GM23338 (cell line): ENCODE measurements around the gene GET3. TPM values are rescaled to one million over a fixed set of nuclear protein-coding genes. Genes with fewer than 3 reads are reported as not detected.

ENCODE experiments used
- ATAC-seq: fragments of 200-7000 bp; cut with Tn5 transposase; 3 replicates; pipeline ENCODE4 v1.9.1; 2020
- DNase-seq: peaks from one replicate; pipeline ENCODE4 v3.0.0-alpha.2; 2015; ENCODE audit warnings: low spot score
- H2AFZ ChIP-seq: fragments of 200-600 bp; sonication (generic); 2 replicates; pipeline ENCODE4 v1.8.0; 2016; ENCODE audit warnings: antibody characterized with exemption, mild to moderate bottlenecking, moderate library complexity
- H3F3A ChIP-seq: fragments of 200-600 bp; sonication (generic); replicated peaks from 2 replicates; pipeline ENCODE4 v1.8.0; 2017; ENCODE audit warnings: antibody characterized with exemption, mixed run types, low read depth
- H3K27ac ChIP-seq: fragments of 200-600 bp; sonication (generic); 2 replicates; pipeline ENCODE4 v1.6.1; 2016; ENCODE audit warnings: low read depth
- H3K27me3 ChIP-seq: fragments of 200-600 bp; sonication (generic); 2 replicates; pipeline ENCODE4 v1.8.0; 2016; ENCODE audit warnings: mild to moderate bottlenecking, mixed run types, moderate library complexity; ENCODE audit not compliant: insufficient read depth
- H3K36me3 ChIP-seq: fragments of 200-600 bp; sonication (generic); 2 replicates; pipeline ENCODE4 v1.8.0; 2016; ENCODE audit warnings: mild to moderate bottlenecking; ENCODE audit not compliant: insufficient read depth
- H3K4me1 ChIP-seq: fragments of 200-600 bp; sonication (generic); 2 replicates; pipeline ENCODE4 v1.8.0; 2016; ENCODE audit warnings: mild to moderate bottlenecking, moderate library complexity; ENCODE audit not compliant: insufficient read depth
- H3K4me2 ChIP-seq: fragments of 200-600 bp; sonication (generic); 2 replicates; pipeline ENCODE4 v1.7.1; 2017; ENCODE audit warnings: mixed run types
- H3K4me3 ChIP-seq: fragments of 200-600 bp; sonication (generic); 2 replicates; pipeline ENCODE4 v1.6.1; 2016; ENCODE audit warnings: mixed run types
- H3K79me2 ChIP-seq: fragments of 200-600 bp; sonication (generic); replicated peaks from 2 replicates; pipeline ENCODE4 v1.8.0; 2017; ENCODE audit warnings: mild to moderate bottlenecking; ENCODE audit not compliant: insufficient read depth
- H3K9me2 ChIP-seq: fragments of 200-600 bp; sonication (generic); 2 replicates; pipeline ENCODE4 v1.8.0; 2017; ENCODE audit not compliant: insufficient read depth
- H4K20me1 ChIP-seq: fragments of 200-600 bp; sonication (generic); replicated peaks from 2 replicates; pipeline ENCODE4 v1.8.0; 2017; ENCODE audit warnings: mild to moderate bottlenecking; ENCODE audit not compliant: insufficient read depth
- H3K27ac Mint-ChIP-seq: 2 replicates; pipeline ENCODE4 v1.8.0; 2020; ENCODE audit warnings: inconsistent platforms, mild to moderate bottlenecking, moderate library complexity, mixed read lengths
- H3K27me3 Mint-ChIP-seq: 3 replicates; pipeline ENCODE4 v1.8.0; 2022; ENCODE audit warnings: low read depth, mild to moderate bottlenecking, moderate library complexity, mixed read lengths, inconsistent platforms; ENCODE audit not compliant: insufficient read depth, poor library complexity
- H3K36me3 Mint-ChIP-seq: 3 replicates; pipeline ENCODE4 v1.8.0; 2021; ENCODE audit warnings: low read depth, mild to moderate bottlenecking, inconsistent platforms, moderate library complexity, mixed read lengths
- H3K4me1 Mint-ChIP-seq: 3 replicates; pipeline ENCODE4 v1.8.0; 2020; ENCODE audit warnings: mild to moderate bottlenecking, inconsistent platforms, mixed read lengths
- H3K4me3 Mint-ChIP-seq: 3 replicates; pipeline ENCODE4 v1.8.0; 2021; ENCODE audit warnings: moderate library complexity, mild to moderate bottlenecking, inconsistent platforms, mixed read lengths
- H3K9me3 Mint-ChIP-seq: 3 replicates; pipeline ENCODE4 v1.8.0; 2020; ENCODE audit warnings: moderate library complexity, mild to moderate bottlenecking, inconsistent platforms, mixed read lengths
- CREB1 ChIP-seq: fragments of 250-450 bp; sonication (Bioruptor Pico); IDR thresholded peaks from 2 replicates; pipeline ENCODE4 v1.5.0; 2020; ENCODE audit warnings: low read depth, mild to moderate bottlenecking, moderate library complexity
- EZH2phosphoT487 ChIP-seq: fragments of 200-600 bp; sonication (generic); IDR thresholded peaks from one replicate; pipeline ENCODE4 v1.8.1; 2018; ENCODE audit warnings: antibody characterized with exemption; ENCODE audit not compliant: unreplicated experiment
- JUNB ChIP-seq: IDR thresholded peaks from one replicate; pipeline ENCODE4 v1.6.1; 2016; ENCODE audit warnings: antibody characterized with exemption; ENCODE audit not compliant: unreplicated experiment
- POLR2AphosphoS5 ChIP-seq: IDR thresholded peaks from 2 replicates; pipeline ENCODE4 v1.6.1; 2016; ENCODE audit warnings: antibody characterized with exemption, low read depth
- STAT1 ChIP-seq: IDR thresholded peaks from one replicate; pipeline ENCODE4 v1.6.1; 2016; ENCODE audit warnings: antibody characterized with exemption; ENCODE audit not compliant: unreplicated experiment
- ZNF114 ChIP-seq: fragments of 250-450 bp; sonication (Bioruptor Pico); IDR thresholded peaks from 2 replicates; pipeline ENCODE4 v1.5.0; 2020; ENCODE audit warnings: mild to moderate bottlenecking, moderate library complexity
- ZNF331 ChIP-seq: fragments of 250-450 bp; sonication (Bioruptor Pico); IDR thresholded peaks from 2 replicates; pipeline ENCODE4 v1.5.0; 2020; ENCODE audit warnings: low read depth, mild to moderate bottlenecking, moderate library complexity
- polyA plus RNA-seq: library from polyadenylated mRNA; unstranded; fragments of >200 nt; fragmentation: Nextera tagmentation; extraction: Ambion mirVana; gene quantifications from 2 replicates; pipeline ENCODE4 v1.2.1, GENCODE V29; 2016
- total RNA-seq: library from RNA; depleted of rRNA; stranded (reverse); fragments of >200 nt; shearing (Covaris generic); gene quantifications from 2 replicates; pipeline ENCODE4 v1.2.3, GENCODE V29; 2014
- TF ChIP-seq, protein P1 (sequence below): fragments of 250-450 bp; sonication (Bioruptor Pico); IDR thresholded peaks from 2 replicates; pipeline ENCODE4 v1.5.0; 2020; ENCODE audit warnings: mild to moderate bottlenecking, moderate library complexity
- TF ChIP-seq, protein P2 (sequence below): IDR thresholded peaks from one replicate; pipeline ENCODE4 v1.6.1; 2018; ENCODE audit warnings: antibody characterized with exemption; ENCODE audit not compliant: unreplicated experiment
- TF ChIP-seq, protein P3 (sequence below): IDR thresholded peaks from 2 replicates; pipeline ENCODE4 v1.6.1; 2016; ENCODE audit warnings: antibody characterized with exemption

Gene GET3
- total and polyA plus RNA-seq, 2 experiments from 2014 or later, result 90.4 to 109 TPM

DNA sequence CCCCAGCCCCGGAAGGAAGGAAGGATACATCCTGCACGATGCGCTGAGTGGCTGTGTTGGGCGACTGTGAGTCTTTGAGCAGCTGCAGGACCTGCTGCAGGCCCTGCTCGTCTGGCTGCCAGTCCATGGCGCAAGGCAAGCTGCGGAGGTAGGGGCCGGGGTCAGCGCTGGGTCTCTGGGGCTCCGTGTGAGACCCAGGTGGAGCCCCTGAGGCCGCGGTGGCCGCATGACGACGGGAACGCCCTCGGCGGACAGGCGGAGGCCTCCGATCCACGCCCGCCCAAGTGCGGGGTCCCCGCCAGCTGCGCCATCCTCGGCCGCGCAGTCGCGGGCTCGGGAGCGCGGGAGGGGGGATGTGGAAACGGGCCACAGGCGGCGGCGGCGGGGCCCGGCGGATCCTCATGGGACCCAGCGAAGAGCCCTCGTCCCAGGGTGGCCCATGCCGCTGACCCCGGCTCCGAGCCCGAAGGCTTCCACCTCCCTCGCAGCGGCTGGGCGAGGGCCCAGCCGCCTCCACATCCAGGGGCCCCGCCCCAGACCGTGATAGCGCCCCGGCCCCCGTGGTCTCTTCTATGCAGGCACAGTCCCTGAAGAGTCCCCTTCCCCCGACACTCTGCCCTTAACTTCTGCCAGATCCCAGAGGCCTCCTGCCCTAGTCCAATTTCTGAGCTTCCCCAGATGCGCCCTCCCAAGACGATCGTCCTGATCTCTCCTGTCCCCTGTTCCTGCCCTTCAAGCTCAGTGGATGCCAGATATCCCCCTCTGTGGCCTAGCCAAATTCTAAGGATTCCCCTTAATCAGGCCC is 16.2 kb upstream of the GET3 start:
- peaks cover 79% of the 10 kb centered on the region for H3K79me2 ChIP-seq
- peaks cover 4% of the 10 kb centered on the region; the same call in 1 of the 3 replicates for H3K9me3 Mint-ChIP-seq
- H4K20me1 ChIP-seq, result peaks cover 33% of the 10 kb centered on the region
- no peaks in the 10 kb centered on the region for H3K9me2 ChIP-seq
- peaks cover 48% of the 10 kb centered on the region for H3K36me3 Mint-ChIP-seq
- peaks cover 18% of the 10 kb centered on the region for H3K36me3 ChIP-seq
- H3K27ac Mint-ChIP-seq, result peak overlapping the region; percentile 90
- no peak overlapping the region for H2AFZ ChIP-seq
- H3F3A ChIP-seq, result peaks cover 34% of the 10 kb centered on the region
- peak overlapping the region; percentile 100 for H3K4me2 ChIP-seq
- peak overlapping the region; percentile 96; the same call in 1 of the 2 replicates for H3K27ac ChIP-seq
- peaks cover 27% of the 10 kb centered on the region for H3K27me3 Mint-ChIP-seq
- H3K27me3 ChIP-seq, result no peaks in the 10 kb centered on the region
- DNase-seq (peak; percentile 43), ATAC-seq (peak; percentile 3)
- H3K4me1 ChIP-seq, result peaks cover 9% of the 10 kb centered on the region; the same call in 1 of the 2 replicates
- TF ChIP-seq, protein P1, sequence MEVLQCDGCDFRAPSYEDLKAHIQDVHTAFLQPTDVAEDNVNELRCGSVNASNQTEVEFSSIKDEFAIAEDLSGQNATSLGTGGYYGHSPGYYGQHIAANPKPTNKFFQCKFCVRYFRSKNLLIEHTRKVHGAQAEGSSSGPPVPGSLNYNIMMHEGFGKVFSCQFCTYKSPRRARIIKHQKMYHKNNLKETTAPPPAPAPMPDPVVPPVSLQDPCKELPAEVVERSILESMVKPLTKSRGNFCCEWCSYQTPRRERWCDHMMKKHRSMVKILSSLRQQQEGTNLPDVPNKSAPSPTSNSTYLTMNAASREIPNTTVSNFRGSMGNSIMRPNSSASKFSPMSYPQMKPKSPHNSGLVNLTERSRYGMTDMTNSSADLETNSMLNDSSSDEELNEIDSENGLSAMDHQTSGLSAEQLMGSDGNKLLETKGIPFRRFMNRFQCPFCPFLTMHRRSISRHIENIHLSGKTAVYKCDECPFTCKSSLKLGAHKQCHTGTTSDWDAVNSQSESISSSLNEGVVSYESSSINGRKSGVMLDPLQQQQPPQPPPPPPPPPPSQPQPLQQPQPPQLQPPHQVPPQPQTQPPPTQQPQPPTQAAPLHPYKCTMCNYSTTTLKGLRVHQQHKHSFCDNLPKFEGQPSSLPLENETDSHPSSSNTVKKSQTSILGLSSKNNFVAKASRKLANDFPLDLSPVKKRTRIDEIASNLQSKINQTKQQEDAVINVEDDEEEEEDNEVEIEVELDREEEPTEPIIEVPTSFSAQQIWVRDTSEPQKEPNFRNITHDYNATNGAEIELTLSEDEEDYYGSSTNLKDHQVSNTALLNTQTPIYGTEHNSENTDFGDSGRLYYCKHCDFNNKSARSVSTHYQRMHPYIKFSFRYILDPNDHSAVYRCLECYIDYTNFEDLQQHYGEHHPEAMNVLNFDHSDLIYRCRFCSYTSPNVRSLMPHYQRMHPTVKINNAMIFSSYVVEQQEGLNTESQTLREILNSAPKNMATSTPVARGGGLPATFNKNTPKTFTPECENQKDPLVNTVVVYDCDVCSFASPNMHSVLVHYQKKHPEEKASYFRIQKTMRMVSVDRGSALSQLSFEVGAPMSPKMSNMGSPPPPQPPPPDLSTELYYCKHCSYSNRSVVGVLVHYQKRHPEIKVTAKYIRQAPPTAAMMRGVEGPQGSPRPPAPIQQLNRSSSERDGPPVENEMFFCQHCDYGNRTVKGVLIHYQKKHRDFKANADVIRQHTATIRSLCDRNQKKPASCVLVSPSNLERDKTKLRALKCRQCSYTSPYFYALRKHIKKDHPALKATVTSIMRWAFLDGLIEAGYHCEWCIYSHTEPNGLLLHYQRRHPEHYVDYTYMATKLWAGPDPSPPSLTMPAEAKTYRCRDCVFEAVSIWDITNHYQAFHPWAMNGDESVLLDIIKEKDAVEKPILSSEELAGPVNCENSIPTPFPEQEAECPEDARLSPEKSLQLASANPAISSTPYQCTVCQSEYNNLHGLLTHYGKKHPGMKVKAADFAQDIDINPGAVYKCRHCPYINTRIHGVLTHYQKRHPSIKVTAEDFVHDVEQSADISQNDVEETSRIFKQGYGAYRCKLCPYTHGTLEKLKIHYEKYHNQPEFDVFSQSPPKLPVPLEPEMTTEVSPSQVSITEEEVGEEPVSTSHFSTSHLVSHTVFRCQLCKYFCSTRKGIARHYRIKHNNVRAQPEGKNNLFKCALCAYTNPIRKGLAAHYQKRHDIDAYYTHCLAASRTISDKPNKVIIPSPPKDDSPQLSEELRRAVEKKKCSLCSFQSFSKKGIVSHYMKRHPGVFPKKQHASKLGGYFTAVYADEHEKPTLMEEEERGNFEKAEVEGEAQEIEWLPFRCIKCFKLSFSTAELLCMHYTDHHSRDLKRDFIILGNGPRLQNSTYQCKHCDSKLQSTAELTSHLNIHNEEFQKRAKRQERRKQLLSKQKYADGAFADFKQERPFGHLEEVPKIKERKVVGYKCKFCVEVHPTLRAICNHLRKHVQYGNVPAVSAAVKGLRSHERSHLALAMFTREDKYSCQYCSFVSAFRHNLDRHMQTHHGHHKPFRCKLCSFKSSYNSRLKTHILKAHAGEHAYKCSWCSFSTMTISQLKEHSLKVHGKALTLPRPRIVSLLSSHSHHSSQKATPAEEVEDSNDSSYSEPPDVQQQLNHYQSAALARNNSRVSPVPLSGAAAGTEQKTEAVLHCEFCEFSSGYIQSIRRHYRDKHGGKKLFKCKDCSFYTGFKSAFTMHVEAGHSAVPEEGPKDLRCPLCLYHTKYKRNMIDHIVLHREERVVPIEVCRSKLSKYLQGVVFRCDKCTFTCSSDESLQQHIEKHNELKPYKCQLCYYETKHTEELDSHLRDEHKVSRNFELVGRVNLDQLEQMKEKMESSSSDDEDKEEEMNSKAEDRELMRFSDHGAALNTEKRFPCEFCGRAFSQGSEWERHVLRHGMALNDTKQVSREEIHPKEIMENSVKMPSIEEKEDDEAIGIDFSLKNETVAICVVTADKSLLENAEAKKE (CRISPR knock-in tag), result no peak
- no peak for TF ChIP-seq JUNB
- no peak for TF ChIP-seq ZNF331
- TF ChIP-seq, protein P2, sequence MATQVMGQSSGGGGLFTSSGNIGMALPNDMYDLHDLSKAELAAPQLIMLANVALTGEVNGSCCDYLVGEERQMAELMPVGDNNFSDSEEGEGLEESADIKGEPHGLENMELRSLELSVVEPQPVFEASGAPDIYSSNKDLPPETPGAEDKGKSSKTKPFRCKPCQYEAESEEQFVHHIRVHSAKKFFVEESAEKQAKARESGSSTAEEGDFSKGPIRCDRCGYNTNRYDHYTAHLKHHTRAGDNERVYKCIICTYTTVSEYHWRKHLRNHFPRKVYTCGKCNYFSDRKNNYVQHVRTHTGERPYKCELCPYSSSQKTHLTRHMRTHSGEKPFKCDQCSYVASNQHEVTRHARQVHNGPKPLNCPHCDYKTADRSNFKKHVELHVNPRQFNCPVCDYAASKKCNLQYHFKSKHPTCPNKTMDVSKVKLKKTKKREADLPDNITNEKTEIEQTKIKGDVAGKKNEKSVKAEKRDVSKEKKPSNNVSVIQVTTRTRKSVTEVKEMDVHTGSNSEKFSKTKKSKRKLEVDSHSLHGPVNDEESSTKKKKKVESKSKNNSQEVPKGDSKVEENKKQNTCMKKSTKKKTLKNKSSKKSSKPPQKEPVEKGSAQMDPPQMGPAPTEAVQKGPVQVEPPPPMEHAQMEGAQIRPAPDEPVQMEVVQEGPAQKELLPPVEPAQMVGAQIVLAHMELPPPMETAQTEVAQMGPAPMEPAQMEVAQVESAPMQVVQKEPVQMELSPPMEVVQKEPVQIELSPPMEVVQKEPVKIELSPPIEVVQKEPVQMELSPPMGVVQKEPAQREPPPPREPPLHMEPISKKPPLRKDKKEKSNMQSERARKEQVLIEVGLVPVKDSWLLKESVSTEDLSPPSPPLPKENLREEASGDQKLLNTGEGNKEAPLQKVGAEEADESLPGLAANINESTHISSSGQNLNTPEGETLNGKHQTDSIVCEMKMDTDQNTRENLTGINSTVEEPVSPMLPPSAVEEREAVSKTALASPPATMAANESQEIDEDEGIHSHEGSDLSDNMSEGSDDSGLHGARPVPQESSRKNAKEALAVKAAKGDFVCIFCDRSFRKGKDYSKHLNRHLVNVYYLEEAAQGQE, result no peak
- TF ChIP-seq ZNF114 (CRISPR knock-in tag), result no peak
- TF ChIP-seq STAT1, result no peak
- no peak for TF ChIP-seq POLR2AphosphoS5
- TF ChIP-seq, protein P3, sequence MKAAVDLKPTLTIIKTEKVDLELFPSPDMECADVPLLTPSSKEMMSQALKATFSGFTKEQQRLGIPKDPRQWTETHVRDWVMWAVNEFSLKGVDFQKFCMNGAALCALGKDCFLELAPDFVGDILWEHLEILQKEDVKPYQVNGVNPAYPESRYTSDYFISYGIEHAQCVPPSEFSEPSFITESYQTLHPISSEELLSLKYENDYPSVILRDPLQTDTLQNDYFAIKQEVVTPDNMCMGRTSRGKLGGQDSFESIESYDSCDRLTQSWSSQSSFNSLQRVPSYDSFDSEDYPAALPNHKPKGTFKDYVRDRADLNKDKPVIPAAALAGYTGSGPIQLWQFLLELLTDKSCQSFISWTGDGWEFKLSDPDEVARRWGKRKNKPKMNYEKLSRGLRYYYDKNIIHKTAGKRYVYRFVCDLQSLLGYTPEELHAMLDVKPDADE, result no peak
- no peak for TF ChIP-seq EZH2phosphoT487
- no peak for TF ChIP-seq CREB1
- peak overlapping the region; percentile 80 for H3K4me3 ChIP-seq
- H3K4me3 Mint-ChIP-seq, result peak overlapping the region; percentile 91
- peaks cover 8% of the 10 kb centered on the region for H3K4me1 Mint-ChIP-seq
